Hepatocyte (in vitro differentiated cells): ENCODE results near the gene TSACC.

Experiments
- EZH2phosphoT487 ChIP-seq: fragments of 200-600 bp; sonication (generic); IDR thresholded peaks from one replicate; pipeline ENCODE4 v1.6.1; 2018; ENCODE audit warnings: antibody characterized with exemption, mild to moderate bottlenecking, low read depth, moderate library complexity; ENCODE audit not compliant: unreplicated experiment, severe bottlenecking
- TF ChIP-seq, protein P1 (sequence below): fragments of 200-600 bp; sonication (generic); IDR thresholded peaks from 2 replicates; pipeline ENCODE4 v1.5.1; 2016; ENCODE audit warnings: antibody characterized with exemption, mild to moderate bottlenecking; ENCODE audit not compliant: poor library complexity

DNA sequence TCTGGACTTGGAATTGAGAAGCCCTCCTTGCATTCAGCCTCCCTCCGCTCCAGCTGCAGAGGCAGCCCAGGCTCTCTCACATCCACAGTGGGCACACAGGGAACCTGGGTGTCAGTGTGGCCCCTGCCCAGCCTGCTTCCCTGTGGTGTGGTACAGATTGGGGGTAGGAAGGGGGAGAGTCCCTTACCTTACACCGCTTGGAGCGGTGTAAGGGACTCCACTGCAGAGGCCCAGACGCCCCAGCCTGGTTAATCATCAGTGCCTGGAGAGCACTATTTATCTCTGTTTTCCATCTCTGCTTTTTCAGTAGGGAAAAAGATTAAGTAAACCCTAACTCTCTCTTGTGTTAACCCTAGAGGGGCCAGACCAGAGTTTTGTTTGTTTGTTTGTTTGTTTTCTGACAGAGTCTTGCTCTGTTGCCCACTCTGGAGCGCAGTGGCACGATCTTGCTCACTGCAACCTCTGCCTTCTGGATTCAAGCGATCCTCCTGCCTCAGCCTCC, 29.9 kb downstream of the TSACC start:
- TF ChIP-seq, protein P1, sequence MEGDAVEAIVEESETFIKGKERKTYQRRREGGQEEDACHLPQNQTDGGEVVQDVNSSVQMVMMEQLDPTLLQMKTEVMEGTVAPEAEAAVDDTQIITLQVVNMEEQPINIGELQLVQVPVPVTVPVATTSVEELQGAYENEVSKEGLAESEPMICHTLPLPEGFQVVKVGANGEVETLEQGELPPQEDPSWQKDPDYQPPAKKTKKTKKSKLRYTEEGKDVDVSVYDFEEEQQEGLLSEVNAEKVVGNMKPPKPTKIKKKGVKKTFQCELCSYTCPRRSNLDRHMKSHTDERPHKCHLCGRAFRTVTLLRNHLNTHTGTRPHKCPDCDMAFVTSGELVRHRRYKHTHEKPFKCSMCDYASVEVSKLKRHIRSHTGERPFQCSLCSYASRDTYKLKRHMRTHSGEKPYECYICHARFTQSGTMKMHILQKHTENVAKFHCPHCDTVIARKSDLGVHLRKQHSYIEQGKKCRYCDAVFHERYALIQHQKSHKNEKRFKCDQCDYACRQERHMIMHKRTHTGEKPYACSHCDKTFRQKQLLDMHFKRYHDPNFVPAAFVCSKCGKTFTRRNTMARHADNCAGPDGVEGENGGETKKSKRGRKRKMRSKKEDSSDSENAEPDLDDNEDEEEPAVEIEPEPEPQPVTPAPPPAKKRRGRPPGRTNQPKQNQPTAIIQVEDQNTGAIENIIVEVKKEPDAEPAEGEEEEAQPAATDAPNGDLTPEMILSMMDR: no peak
- TF ChIP-seq EZH2phosphoT487: no peak
